NCI-H446 treated with DMSO at 0.1 percent for 48 hours (cell line): ENCODE measurements around the gene NCKIPSD.

Experiments used
- DNase-seq: peaks from one replicate; lab custom pipeline; 2025; lab: John Stamatoyannopoulos, UW

The NCKIPSD gene

DNA sequence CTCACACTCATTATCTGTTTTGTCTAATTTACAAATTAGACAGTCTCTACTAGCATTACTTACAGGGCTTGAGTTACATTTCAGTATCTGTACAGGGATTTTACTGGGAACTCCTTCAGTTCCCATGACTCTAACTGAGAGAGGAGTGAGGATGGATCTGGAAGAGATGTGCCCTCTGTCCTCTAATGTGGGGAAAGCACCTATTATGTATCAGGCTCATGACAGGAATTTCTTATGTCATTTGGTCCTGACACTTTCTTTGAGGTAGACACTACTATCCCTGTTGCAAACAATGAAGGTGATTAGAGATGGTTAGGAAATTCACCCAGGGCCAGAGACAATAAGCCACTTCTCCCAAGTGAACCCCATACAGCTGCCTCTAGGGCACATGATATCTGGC is 10.9 kb upstream of the NCKIPSD start:
- no peak for DNase-seq

DNA sequence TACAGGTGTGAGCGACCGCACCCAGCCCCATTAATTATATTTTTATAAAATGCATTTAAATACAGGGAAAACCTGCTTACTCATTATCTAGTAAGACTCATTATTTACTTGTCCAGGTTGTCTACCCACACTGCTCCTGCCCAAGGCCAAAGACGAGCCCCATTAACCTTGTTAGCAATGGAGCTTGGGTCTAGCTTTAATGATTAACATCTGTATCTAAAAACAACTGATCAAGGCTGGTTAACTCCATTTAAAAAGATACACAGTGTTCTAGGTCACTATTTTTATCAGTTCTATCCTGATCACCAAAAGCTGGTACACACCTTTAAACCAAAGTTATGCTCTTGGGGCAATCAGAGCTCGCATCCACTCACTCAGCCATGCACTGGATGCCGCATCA is 10.4 kb upstream of the NCKIPSD start:
- no peak for DNase-seq

DNA sequence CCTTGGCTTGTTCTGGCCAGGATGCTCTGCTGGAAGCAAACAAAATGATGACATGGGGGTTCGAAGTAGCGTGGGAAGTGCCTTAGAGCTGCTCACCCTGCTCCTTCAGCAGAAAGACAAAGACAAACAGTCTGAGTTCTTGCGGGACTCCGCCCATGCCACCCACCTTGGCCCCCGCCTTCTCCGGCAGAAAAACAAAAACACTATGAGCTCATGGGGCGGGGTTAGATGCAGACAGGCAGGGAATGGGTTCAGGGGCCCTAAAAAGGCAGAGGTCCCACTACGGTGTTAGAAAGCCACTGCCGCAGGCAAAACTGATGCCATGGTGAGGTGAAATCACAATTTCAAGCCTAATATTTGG is 9.7 kb upstream of the NCKIPSD start:
- no peak for DNase-seq

DNA sequence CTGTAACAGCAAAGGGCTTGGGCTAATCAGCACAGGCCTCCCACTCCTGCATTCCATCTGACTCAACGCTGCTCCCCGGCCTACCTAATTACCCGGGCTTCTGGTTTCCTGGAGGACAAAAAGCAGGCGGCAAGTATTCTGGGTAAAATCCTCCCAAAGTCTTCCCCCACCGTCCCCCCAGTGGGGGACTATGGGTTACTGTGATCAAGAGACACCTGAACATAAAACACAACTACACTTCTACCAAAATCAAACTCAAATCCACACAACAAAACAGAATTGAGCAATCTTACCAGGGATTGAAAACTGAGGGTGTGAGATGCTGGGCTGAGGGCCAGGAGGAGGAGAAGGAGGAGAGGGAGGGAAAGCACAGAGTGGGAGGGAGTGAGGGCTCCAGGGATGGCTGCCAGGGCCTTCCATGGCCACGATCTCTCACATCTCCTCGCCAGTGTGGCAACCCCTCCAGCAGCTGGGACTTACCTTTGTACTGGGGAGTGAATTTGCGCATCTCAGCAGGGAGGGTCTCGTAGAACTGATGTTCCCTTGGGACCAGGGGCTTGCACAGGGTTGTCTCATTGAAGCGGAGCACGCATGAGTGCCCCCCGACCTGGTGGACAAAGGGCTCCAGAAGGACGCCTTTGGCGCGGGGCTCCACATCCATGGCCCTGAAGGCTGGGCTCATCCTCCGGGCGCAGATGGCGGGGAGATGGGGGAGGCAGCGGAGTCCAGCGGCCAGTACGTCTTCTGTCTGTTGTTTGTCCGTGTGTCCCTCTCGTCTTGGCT is 9.1 kb upstream of the NCKIPSD start:
- DNase-seq = no peak

DNA sequence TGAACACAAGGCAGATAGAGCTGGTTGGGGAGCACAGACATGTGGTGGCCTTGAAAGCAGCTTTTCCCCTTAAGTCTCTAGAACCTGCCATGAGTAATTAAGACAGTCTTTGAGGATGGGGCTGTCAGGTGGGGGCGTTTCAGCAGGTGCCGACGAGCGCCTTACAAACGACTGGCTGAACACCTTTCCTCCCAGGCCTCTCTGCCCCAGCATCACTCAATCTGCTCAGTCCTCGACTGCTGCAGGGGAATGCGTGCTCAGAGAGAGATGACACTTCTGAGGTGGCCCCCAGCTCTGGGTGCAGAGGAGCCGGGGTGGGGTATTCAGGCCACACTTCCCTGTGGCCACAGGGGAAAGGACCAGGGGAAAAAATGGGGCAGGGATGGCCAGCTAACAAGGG is 8.1 kb upstream of the NCKIPSD start:
- DNase-seq = no peak

DNA sequence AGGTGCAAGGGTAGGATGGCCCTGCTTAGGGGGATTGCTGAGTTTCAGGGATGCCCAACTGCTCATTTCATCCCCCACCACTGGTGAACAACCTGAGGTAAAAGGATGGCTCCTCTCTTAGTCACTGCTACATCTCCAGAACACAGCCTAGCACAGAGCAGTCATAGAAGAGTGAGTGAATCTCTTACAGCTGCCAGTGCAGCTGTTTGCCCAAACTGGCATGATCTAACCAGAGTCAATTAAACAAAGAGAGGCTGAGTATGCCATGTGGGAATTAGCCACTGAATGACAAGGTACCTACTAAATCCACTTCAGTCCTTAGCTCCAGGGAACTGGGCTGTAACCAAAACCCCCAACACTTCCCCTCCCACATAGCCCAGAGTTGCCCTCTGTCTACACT is 6.8 kb upstream of the NCKIPSD start:
- no peak for DNase-seq

DNA sequence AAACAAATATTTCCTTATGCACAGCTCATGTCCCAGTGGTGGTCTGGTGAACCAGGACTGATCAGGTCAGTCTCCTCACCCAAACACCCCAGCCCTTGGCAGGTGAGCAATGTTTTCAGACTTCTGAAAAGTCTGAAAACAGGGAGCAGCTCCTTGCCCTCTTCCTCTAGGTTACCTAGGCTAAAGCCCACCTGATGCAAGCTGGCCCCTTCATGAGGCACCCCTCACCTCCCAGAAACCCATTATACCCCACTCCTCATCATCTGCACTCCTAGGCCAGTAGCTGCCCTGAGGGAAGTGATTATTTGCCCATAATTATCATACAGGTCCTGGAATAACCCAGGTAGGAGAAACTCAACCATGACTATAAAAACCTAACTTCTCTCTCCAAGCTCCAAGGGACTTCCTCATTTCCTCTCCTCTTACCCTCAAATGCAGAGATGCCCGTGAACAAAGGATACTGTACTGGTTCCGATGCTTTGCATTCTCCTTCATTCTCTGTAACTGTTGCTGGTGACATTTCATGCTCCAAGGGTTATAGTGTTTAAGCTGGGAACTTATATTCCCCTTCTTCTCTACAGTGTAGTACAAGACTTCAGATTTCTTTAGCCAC is 5.2 kb upstream of the NCKIPSD start:
- no peak for DNase-seq

DNA sequence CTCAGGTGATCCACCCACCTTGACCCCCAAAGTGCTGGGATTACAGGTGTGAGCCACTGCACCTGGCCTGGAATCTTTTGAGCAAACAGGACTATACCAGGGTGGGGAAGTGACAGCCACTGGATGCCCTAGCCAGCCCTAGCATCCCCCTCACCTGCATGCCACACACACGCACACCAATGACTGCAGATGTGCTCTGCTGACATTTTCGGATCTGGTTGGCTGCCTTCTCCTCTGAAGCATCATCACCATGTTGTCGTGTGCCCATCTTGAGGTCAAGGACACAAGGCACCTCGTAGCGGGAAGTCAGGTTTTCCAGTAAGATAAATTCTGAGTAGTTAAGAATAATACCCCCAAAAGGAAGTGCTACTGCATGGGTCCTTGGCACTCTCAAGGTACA is 3.7 kb upstream of the NCKIPSD start:
- DNase-seq = no peak

DNA sequence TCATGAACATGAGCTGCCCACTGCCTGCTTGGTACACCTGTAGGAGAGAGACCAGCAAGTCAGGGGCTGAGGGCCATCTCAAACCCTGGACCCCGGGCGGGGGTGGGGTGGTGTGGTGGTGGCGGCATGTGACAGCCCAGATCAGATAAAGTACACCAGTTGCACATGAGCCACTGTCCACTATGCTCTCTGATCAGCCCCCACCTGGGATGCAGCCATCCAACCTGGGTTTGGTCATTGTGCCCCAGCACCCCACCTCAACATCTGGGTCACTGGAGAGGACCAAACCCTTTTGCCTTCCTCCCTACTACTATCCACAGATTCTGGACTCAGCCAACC is 3.0 kb upstream of the NCKIPSD start:
- DNase-seq = no peak

DNA sequence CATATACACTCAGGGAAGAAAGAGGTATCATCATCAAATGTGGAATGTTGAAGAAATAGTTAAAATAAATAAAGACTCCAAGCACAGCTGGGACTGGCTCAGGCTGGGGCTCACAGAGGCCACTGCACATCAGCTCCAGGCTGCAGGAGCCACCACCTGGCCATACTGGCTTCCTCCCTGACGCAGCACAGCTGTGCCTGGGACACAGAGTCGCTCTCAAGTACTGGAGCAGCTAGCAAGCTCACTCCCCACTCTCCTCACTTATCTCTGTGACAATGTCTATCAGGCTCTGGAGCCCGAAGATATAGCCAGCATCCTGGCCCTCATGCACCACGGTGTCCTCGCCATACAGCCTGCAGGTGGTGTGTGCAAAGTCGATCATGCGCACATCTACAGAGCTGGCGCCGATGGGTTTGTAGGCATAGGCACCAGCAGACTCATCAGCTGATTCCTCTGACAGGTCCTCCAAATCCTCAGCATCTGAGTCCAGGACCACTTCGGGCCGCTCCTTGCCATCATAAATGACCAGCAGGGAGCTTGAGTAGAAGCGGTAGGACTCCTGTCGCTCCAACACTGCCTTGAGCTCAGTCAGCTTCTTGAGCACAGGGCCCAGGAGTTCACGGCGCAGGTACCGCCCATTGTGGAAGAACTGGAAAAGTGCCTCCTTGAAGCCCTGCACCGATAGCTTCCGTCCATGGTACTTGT is 2.5 kb upstream of the NCKIPSD start:
- DNase-seq = no peak

DNA sequence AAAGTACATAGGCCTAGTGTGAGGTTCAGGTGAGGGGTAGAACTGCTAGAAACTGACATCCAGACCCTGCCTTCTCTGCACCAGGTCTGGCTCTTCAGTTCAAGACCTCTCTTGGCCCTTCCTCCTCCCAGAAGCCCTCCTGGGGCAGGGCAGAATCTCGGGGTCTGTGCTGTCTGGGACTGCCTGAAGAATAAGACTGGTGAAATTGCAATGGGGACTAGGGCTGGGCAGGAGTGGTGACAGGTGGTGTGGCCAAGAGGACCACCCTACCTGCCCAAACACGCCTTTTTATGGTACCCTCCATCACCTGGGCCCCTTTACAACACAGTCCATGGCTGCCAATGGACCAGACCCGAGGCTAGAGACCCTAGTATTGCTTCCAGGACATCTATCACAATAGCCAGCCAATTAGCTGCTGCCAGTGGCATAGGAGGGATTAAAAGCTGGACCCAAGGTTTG is 1.5 kb upstream of the NCKIPSD start:
- no peak for DNase-seq

DNA sequence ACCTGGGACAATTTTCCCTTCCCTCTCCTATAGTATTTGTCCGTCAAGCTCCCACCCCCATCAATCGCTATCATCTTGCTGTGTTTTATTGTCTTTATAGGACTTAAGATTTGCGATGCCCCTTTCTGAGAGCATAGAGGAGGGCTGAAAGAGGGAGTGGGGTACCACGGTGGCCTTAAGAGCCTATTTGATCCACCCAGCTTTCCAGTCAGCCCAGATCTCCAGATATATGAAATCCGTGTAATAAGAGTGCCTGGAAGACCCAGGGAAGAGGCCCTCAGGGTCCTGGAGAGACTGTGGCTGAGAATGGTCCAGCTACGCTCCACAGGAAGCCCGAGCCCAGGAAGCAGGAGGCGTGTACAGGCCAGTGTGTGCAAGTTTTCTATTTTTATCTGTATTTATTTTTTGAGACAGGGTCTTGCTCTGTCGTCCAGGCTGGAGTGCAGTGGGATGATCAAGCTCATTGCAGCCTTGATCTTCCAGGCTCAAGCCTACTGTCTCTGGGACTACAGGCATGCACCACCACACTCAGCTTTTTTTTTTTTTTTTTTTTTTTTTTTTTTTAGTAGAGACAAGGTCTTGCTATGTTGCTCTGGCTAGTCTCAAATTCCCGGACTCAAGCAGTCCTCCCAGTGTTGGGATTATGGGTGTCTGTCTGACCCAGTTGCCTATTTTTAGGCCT is 964 bp upstream of the NCKIPSD start:
- DNase-seq = no peak

DNA sequence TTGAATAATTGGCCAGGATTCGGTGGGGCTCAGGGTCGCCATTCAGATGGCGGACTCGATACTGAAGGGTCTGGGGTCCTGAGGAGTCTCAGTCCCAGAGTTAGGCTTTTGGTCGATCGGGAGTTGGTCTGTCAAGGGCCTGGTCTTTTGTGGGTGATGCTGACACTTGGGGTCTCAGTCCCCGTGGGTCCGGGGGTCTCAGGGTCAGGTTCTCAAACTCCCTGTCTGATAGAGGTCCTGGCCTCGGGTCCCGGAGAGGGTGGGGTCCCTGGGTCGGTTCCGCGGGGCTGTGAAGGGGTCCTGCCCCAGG is 467 bp downstream of the NCKIPSD start:
- DNase-seq = no peak

DNA sequence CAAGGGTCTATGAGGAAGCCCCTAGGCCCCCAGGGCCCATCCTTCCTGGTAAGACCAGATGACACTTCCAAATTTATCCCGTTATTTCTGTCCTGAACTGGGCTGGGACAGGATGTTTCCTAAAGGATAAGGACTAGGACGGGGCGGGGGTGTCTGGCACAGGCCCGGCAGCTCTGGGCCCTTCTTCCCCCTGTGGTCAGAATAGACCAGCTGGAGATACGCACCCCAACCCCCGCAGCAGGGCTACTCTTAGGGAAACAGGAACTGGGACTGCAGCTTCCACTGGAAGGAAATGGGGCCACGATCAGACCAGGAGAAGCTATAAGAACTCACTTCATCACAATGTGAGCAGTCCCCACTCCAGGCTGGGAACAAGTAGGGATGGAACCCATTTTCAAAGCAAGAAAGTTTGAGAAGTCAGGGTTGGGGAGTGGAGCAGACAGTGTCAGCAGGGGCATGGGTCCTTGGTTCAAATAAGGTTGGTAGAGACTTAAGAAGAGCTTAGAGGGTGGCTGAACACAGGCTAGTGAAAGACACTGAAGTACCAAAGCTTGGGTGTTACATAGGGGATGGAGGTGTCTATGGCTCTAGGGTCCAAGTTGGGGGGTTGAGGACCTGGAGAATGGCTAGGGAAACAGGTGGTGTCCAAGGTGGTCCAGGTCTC is 1.1 kb downstream of the NCKIPSD start:
- no peak for DNase-seq

DNA sequence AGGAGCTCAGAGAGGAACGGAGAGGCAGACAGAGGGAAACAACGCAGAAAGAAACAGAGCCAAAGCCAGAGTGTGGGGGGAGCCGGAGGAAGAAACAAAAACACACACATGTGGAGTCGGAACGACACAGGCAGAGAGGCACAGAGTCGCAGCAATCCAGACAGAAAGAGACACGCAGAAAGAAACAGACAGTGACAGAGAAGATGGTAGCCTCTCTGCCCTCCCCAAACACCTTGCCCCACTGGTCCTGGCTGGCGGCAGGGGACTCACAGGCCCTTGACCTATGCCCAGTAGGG is 1.7 kb downstream of the NCKIPSD start:
- no peak for DNase-seq

DNA sequence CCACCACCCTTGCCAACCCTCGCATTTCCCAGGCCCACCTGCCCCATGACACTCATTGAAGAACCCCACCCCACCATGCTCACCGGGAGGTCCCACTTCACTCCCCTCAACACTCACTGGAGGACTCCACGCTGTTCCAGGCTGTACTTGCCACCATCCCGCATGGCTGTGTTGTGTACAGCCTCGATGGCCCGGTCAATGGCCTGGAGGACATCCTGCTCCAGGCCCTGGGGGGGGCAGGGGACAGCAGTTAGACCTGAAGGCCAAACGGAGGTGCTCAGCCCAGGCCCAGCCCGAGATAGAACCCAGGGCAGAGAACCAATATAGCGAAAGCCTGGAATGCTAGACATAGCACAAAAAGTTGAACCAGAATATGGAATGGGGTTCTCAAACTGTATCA is 2.9 kb downstream of the NCKIPSD start:
- no peak for DNase-seq

DNA sequence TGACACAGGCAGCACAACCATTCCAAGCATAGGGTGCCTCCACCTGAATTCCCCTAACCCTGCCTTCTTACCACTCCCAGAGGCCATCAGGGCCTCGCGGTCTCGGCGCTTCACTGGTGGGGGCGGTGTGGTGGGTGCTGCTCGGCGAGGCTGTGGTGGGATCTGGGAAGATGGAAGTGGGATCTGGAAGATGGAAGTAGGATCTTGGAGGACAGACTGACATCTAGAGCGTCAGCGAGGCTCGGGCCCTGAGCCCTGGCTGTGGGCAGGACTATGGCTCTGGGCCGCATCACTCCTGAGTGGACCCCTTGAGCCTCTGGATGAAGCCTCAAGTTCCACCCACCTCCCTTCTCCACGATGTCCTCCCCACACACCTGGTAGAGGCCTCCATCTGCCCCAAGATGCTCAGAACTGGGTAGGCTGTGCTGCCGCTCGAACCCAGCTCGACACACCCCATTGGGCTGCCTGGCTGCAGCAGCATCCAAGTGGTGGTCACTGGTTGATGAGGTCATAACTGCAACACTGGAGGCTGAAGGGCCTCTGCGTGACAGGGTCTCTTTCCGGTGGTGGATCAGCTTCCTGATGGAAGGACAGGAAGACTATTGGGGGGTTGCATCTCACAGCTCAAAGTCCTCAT is 3.6 kb downstream of the NCKIPSD start:
- no peak for DNase-seq

DNA sequence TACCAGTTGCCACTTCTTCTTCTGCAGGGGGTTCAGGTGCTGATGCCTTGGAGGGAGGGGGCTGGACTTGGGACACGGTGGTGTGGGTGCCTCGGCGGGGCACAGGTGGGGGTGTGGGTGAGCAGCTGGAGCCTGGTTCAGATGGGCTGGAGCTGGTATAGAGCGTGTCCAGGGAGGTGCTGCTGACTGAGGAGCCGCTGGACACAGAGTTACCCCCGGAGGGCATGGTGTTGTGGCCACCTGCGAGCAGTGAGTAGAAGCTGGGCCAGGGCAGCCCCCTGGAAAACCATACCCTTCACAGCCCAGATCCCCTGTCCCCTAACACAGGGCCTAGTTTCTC is 4.2 kb downstream of the NCKIPSD start:
- no peak for DNase-seq

DNA sequence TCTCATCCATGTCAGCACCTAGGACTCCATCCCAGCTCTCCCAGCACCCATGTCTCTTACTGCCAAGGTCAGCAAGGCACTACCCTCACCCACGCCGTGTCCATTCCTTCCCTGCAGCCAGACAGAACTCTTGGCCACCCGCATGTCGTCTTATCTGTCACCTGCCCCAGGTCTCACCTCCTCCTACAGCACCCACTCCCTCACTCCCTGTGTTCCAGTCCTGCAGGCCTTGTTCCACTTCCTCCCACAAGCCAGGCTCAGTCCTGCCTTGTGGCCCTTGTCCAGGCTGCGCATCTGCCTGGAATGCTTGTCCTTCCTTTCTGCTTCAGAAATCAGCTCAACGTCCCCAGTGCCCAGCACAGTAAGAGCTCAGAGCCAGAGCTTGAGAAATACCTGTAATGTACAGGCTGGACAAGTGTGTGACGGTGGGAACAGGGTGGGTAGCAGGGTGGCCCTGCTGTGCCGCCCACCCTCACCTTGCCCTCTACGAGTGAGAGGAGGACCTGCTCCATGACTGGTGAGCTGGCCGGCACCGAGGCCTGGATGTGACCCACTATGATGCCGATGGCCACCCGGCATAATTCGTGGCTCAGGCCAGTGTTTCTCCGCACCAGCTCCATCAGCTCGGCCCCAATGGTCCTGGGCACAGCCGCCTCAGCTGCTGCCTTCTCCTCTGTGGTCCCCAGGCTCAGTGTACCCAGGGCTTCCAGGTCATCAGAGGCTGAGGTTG is 4.7 kb downstream of the NCKIPSD start:
- DNase-seq = no peak

DNA sequence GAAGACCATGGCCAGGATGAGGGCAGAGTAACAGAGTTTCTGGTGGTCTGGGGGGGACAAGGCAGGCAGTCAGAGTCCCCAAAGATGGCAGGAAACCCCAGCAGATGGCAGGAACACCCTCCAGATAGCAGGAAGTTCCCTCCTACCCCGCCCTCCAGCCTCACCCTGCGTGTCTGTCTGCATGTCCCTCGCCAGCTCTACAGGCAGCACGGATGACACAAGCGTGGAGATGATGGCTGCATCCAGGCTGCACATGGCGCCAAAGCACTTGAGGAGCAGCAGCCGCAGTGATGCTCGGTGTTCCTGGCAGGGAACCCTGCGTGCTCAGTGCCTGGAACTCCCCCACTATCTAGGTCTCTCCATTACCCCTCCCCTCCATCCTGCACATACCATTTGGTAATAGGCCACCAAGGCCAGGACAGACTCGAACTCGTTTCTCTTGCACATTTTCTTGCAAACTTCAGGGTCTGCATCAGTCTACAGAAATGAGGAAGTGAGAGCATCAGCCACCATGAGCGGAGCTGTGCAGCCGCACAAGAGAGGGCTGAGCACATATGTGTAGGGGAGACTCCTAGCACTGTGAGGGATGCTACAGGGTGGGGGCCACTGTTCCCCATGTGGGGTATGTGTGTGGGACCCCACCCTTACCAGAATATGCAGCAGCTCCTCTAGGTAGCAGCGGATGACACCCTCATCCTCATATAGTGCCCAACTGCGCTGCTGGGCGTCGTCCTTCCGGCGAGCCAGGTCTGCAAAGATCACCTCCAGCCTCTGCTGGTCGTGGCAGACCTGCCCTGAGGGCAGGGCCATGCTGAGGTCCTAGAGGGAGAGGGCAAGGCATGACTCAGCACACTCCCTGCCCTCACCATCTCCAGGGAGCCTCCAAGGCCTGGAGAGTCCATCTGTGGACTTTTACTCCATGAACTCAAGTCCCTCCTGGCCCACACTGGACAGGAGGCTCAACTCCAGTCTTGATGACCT is 6.0 kb downstream of the NCKIPSD start:
- DNase-seq = no peak
